Testis (tissue), 2 donors: Measurements from ENCODE around the gene NLN.

ENCODE experiments used
- CTCF ChIP-seq, 3 experiments: fragments of 450-650 bp in 2 of 3; fragments of 200-600 bp in 1 of 3; sonication (generic) in 1 of 3; IDR thresholded peaks; one replicate each; pipeline ENCODE4 v1.5.1; 2016 to 2019; ENCODE audit warnings: antibody characterized with exemption in 3 of 3, mild to moderate bottlenecking in 2 of 3, moderate library complexity in 1 of 3
- POLR2A ChIP-seq: fragments of 450-650 bp; IDR thresholded peaks from one replicate; pipeline ENCODE4 v1.6.1; 2017; ENCODE audit warnings: antibody characterized with exemption, mild to moderate bottlenecking, moderate library complexity

DNA sequence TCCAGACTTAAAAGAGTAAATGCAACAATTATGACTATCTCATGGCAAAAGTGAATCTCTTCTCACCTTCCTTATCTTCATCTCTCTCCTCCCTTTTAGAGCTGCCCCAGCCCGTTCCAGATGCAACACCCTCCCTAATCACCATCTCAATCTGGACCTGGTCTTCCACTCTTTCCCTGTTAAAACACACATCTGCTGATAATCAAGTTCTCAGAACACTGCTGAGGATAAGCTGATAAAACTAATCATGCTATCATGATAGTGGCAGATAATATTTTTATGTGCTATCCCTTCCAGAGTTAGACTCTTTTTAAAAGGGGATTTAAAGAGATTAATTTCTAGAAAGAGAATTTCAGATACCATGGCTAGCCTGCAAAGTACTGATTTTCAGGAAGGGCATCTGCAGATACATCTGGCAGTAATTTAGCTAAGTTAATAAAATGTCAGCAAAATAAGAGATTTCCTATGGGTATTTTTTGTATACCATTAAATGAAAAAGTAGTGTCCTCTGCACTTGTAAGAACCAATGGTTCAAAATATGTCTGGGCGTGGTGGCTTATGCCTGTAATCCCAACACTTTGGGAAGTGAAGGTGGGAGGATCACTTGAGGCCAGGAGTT is 17.3 kb upstream of the NLN start:
- TF ChIP-seq POLR2A (no peak), CTCF (IDR thresholded peaks at IDR 0.05) (no peak)
